Right lung (tissue), 5 donors: ENCODE data around the gene CHDH. TPM values are rescaled to one million over a fixed set of nuclear protein-coding genes. Genes with fewer than 3 reads are reported as not detected.
A peak's percentile ranks its signal among the peaks of the same experiment; 100 is the strongest.

Source experiments
- DNase-seq, 2 donors: peaks; one replicate each; pipeline ENCODE4 v3.0.0-alpha.2; 2013
- polyA plus RNA-seq, 5 donors: library from polyadenylated mRNA; unstranded; fragments of 120-200 nt; gene quantifications; one replicate each; pipeline versions ENCODE4 v1.2.1 to v1.2.3, GENCODE V29; 2013; ENCODE audit warnings: inconsistent platforms in 1 of 5, low replicate concordance in 1 of 5; ENCODE audit not compliant: insufficient read length in 5 of 5, insufficient read depth in 1 of 5

The CHDH gene
- polyA plus RNA-seq, 5 donors, result 3.2 to 4.8 (median 3.3) TPM

GRCh38 chr3:53790470-53790869 lies 55.7 kb downstream of the CHDH start:
- no peak for DNase-seq

GRCh38 chr3:53789459-53789858 lies 56.8 kb downstream of the CHDH start:
- no peak for DNase-seq

- no peak for DNase-seq
These were observed 58.2 kb downstream of the CHDH start for GRCh38 chr3:53788038-53788437.

- DNase-seq, result no peak
These were observed 59.2 kb downstream of the CHDH start for GRCh38 chr3:53787016-53787415.

GRCh38 chr3:53780806-53781205 lies 65.4 kb downstream of the CHDH start:
- DNase-seq, result no peak

GRCh38 chr3:53780171-53780570 lies 66.0 kb downstream of the CHDH start:
- no peak for DNase-seq

- no peak for DNase-seq
These were observed 68.1 kb downstream of the CHDH start for GRCh38 chr3:53778153-53778552.

GRCh38 chr3:53777468-53777867 lies 68.8 kb downstream of the CHDH start:
- no peak for DNase-seq

- DNase-seq, result no peak
These were observed 69.6 kb downstream of the CHDH start for GRCh38 chr3:53776494-53777101.

GRCh38 chr3:53775834-53776251 lies 70.4 kb downstream of the CHDH start:
- no peak for DNase-seq

- DNase-seq, result no peak
These were observed 71.2 kb downstream of the CHDH start for GRCh38 chr3:53775018-53775417.

- no peak for DNase-seq
These were observed 71.8 kb downstream of the CHDH start for GRCh38 chr3:53774414-53774813.

- DNase-seq, result peak in 1 of 2 donors; percentile 35
These were observed 72.4 kb downstream of the CHDH start for GRCh38 chr3:53773611-53774368.

- DNase-seq, result no peak
These were observed 73.2 kb downstream of the CHDH start for GRCh38 chr3:53773021-53773436.

GRCh38 chr3:53772562-53772961 lies 73.7 kb downstream of the CHDH start:
- no peak for DNase-seq

GRCh38 chr3:53768478-53769459 lies 77.5 kb downstream of the CHDH start:
- no peak for DNase-seq

GRCh38 chr3:53766706-53767105 lies 79.5 kb downstream of the CHDH start:
- no peak for DNase-seq

- DNase-seq, result no peak
These were observed 80.5 kb downstream of the CHDH start for GRCh38 chr3:53765753-53766152.

- no peak for DNase-seq
These were observed 82.0 kb downstream of the CHDH start for GRCh38 chr3:53764026-53764775.

GRCh38 chr3:53763353-53763752 lies 82.9 kb downstream of the CHDH start:
- no peak for DNase-seq
